IgD-negative memory B cell (primary cell): Measurements from ENCODE around the gene KCNIP4. TPM values are rescaled to one million over a fixed set of nuclear protein-coding genes. Genes with fewer than 3 reads are reported as not detected.

ENCODE experiments used
- H3K27ac Mint-ChIP-seq, 3 donors: one replicate each; pipeline ENCODE4 v1.8.0; 2020 to 2022; ENCODE audit warnings: mild to moderate bottlenecking in 3 of 3, mixed read lengths in 3 of 3, moderate library complexity in 1 of 3
- H3K27me3 Mint-ChIP-seq: one replicate; pipeline ENCODE4 v1.8.0; 2021; ENCODE audit warnings: mixed read lengths
- H3K36me3 Mint-ChIP-seq: one replicate; pipeline ENCODE4 v1.8.0; 2020; ENCODE audit warnings: mild to moderate bottlenecking, mixed read lengths
- H3K4me1 Mint-ChIP-seq, 3 donors: one replicate each; pipeline ENCODE4 v1.8.0; 2020 to 2022; ENCODE audit warnings: mixed read lengths in 3 of 3, mild to moderate bottlenecking in 1 of 3
- H3K4me3 Mint-ChIP-seq, 4 donors: one replicate each; pipeline ENCODE4 v1.8.0; 2020 to 2022; ENCODE audit warnings: mild to moderate bottlenecking in 4 of 4, mixed read lengths in 4 of 4, moderate library complexity in 3 of 4
- H3K9me3 Mint-ChIP-seq, 3 donors: one replicate each; pipeline ENCODE4 v1.8.0; 2020 to 2021; ENCODE audit warnings: mixed read lengths in 3 of 3, mild to moderate bottlenecking in 1 of 3
- polyA plus RNA-seq: library from polyadenylated mRNA; unstranded; fragments of 300-500 nt; fragmentation: Illumina TruSeq; gene quantifications from one replicate; pipeline ENCODE4 v1.2.3, GENCODE V29; 2021

KCNIP4 gene
- polyA plus RNA-seq, 1 donor from 2014 or later, result 0.10 TPM

DNA sequence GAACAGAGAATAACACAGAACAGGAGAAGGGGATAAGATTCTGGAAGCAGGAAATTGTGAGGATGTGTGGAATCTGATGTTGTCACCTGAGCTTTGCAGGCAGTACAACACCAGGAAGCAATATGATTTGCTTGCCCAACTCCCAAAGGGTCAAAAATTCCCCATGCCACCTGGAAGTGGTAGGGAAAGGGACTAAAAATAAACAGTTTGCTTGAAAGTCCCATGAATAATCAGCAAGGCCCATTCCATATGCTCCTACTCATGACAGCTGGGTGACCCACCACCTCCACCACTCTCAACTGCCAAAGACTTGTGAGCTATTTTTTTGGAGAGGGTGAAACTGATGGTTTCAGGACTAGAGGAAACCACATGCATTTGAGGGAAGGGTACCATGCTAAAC is 168.4 kb downstream of the KCNIP4 start:
- Mint-ChIP-seq H3K27me3 (no peaks in the 10 kb centered on the region), H3K4me1 (no peaks in the 10 kb centered on the region), H3K9me3 (peaks cover 0 to 9% (median 6%) of the 10 kb centered on the region in 3 donors), H3K27ac (no peak overlapping the region), H3K36me3 (no peaks in the 10 kb centered on the region), H3K4me3 (no peak overlapping the region)

DNA sequence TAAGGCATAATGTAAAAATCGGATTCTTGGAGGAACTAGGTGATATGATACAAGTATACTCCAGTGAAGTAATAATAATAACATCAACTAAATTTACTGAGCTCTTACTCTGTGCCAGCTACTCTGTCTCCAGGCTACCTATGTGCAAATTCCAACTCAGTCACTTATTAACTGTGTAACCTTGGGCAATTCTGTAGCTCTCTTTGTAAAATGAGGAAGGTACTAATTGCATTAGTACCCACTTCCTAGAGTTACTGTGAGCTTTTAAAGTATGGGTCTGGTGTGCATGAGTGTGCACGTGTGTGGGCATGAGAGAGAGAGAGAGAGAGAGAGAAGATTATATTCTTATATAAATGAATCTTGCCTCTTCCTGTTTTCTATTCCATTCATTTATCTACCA is 169.9 kb downstream of the KCNIP4 start:
- Mint-ChIP-seq H3K9me3 (peaks cover 0 to 9% (median 6%) of the 10 kb centered on the region in 3 donors), H3K4me1 (no peaks in the 10 kb centered on the region), H3K36me3 (no peaks in the 10 kb centered on the region)

DNA sequence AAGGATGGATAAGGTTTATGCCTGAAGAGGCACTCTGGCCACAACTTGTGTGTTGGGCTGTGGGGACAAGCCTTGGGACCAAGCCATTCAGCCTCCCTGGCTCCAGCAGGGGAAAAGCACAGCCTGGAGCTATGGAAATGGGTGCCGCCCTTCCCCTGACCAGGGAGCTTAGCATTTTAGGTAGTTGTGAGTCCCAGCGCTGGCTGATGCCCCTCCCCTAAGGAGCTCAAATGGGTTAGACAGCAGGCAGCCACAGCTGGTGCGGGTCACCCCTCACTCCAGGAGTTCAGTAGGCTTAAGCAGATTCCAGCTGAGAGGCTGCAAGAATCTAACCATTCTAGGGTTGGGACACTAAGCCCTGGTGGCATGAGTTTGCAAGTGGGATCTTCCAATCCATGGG is 172.9 kb downstream of the KCNIP4 start:
- Mint-ChIP-seq H3K9me3 (peaks cover 0 to 13% (median 6%) of the 10 kb centered on the region in 3 donors), H3K4me3 (no peak overlapping the region), H3K27ac (no peak overlapping the region), H3K36me3 (no peaks in the 10 kb centered on the region), H3K27me3 (no peaks in the 10 kb centered on the region), H3K4me1 (no peaks in the 10 kb centered on the region)

More for the DNA sequence above, 169.9 kb downstream of the KCNIP4 start:
- no peaks in the 10 kb centered on the region for H3K27me3 Mint-ChIP-seq
- no peak overlapping the region for H3K27ac Mint-ChIP-seq
- H3K4me3 Mint-ChIP-seq, result no peak overlapping the region

DNA sequence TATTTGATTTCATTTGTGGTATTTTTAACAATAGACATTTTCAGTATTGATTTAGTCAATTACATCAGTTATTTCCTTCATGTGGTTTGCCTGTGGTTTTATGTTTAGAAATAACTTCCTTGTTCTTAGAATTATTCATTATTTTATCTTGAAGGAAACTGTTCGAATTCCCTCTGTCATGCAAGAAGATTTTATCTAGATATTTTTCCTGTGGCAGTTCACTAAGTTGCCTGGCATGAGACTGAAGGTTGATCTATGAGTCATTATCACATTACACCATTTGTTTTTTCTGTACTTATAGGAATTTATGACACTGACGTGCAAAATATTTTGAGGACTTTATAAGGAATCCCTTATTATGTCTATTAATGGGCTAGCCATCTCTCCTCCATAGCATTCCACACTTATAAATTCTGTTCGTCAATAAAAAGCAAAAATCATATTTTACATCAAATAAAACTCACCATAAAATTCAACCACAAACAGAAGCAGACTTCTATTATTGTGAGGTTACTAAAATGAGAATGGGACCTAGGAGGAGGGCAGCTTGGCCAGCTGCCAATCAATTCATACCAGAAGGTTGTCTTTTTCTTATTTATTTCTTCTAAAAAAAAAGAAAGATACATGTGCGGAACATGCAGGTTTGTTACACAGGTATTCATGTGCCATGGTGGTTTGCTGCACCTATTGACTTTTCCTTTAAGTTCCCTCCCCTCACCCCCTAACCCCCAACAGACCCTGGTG is 179.0 kb downstream of the KCNIP4 start:
- Mint-ChIP-seq H3K27me3 (no peaks in the 10 kb centered on the region), H3K4me3 (no peak overlapping the region), H3K9me3 (peaks cover 0 to 9% (median 0%) of the 10 kb centered on the region in 3 donors), H3K27ac (no peak overlapping the region), H3K36me3 (no peaks in the 10 kb centered on the region), H3K4me1 (no peaks in the 10 kb centered on the region)

DNA sequence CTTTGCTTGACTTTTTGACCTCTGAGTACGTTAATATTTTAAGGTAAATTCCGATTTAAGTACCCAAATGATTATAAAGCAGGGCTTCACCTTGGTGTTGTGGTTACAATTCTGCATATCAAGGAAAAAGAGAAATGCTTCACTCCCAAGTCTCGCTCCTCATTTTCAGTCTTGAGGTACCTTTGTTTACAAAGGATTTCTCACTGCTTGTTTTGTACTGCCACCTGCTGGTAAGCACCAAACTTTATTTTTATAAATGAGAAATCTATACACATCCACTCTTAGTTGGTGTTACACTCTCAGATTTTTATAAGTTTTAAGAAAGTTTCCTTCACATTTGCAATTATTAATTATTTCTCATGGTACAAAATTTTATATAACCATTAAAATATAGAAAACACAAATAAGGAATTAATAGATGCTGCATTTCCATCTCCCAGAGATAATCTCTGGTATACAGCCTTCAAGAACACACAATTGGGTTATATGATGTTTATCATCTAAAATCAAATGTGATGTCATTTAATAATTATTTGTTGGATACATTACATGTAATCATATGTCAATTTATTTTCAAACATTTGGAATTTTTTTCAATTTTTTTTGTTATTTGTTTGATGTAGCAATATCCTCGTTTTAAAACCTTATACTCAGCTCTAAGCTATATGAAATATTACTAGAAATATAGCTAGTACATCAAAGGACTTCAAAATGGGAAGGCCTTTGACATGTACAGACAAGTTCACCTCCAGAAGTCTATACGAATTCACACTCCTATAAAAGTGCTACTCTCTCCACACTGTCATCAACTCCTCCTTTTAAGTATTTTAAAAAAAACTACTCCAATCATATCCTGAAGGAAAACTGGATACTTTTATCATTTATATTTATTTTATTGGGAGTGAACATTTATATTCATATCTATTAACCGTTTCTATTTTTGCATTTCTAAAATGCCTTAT is 179.9 kb downstream of the KCNIP4 start:
- peaks cover 0 to 9% (median 3%) of the 10 kb centered on the region in 3 donors for H3K9me3 Mint-ChIP-seq
- H3K36me3 Mint-ChIP-seq, result no peaks in the 10 kb centered on the region
- H3K27ac Mint-ChIP-seq, result no peak overlapping the region
- no peak overlapping the region for H3K4me3 Mint-ChIP-seq
- H3K27me3 Mint-ChIP-seq, result no peaks in the 10 kb centered on the region
- no peaks in the 10 kb centered on the region for H3K4me1 Mint-ChIP-seq

GRCh38 chr4:21765810-21766407 is 182.7 kb downstream of the KCNIP4 start:
- Mint-ChIP-seq H3K4me1 (no peaks in the 10 kb centered on the region), H3K4me3 (no peak overlapping the region), H3K9me3 (peaks cover 0 to 3% (median 0%) of the 10 kb centered on the region in 3 donors), H3K36me3 (no peaks in the 10 kb centered on the region), H3K27ac (no peak overlapping the region), H3K27me3 (no peaks in the 10 kb centered on the region)

GRCh38 chr4:21763855-21764254 is 184.7 kb downstream of the KCNIP4 start:
- Mint-ChIP-seq H3K27ac (no peak overlapping the region), H3K36me3 (no peaks in the 10 kb centered on the region), H3K27me3 (no peaks in the 10 kb centered on the region), H3K9me3 (peaks cover 0 to 3% (median 3%) of the 10 kb centered on the region in 3 donors), H3K4me3 (no peak overlapping the region), H3K4me1 (no peaks in the 10 kb centered on the region)

GRCh38 chr4:21757248-21757647 is 191.3 kb downstream of the KCNIP4 start:
- no peaks in the 10 kb centered on the region for H3K36me3 Mint-ChIP-seq
- no peaks in the 10 kb centered on the region for H3K27me3 Mint-ChIP-seq
- H3K4me1 Mint-ChIP-seq, result no peaks in the 10 kb centered on the region
- no peak overlapping the region for H3K27ac Mint-ChIP-seq
- no peak overlapping the region for H3K4me3 Mint-ChIP-seq
- H3K9me3 Mint-ChIP-seq, result peaks cover 0 to 3% (median 2%) of the 10 kb centered on the region in 3 donors

DNA sequence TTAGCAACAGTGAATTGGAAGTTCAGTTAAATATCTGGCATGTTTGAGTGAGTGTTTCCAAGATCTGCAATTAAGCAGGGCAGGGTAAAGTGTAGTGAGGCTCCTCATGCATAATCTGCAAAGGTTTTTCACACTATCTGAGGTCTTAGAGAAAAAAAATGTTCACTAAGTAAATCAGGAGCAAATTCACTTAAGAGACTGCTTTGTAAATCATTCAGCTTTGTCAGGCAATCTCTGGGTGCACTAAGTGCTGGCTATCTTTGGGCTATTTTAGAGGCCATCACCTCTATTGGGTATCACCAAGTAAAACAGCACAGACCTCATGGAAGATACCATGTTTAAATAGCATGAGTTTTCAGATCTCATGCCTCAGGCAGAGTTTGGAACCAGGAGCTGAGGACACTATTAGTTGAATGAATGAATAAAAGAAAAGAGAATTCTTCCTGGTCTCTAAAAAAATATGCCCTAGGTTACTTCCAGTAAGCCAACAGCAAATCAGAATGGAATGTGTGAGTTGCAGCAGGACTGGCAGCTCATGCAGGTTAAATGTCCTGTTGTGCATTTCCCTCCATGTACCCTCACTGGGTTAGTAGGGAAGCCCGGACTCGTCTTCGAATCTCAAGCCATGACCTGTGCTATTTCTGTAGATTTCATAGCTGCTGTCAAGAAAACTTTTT is 195.3 kb downstream of the KCNIP4 start:
- Mint-ChIP-seq H3K36me3 (no peaks in the 10 kb centered on the region), H3K27ac (no peak overlapping the region), H3K4me1 (no peaks in the 10 kb centered on the region), H3K4me3 (no peak overlapping the region), H3K9me3 (peaks cover 0 to 7% (median 2%) of the 10 kb centered on the region in 3 donors), H3K27me3 (no peaks in the 10 kb centered on the region)

DNA sequence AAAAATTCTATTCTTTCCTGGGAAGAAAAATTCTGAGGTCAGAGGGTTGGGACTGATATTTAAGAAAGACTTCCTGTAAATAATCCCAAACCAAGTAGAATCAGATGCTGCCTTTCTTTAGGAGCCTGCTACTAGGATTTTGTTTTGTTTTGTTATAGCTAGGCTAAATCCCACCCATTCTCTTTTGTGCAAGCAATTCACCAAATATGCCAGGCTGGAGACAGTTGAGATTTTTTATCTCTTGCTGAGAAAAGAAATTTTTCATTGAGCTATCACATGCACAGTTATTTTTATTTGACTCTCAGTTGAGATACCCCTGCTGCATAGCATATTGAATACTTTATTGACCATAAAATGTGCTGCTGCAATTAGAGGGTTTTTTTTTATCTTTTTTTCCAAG is 196.0 kb downstream of the KCNIP4 start:
- H3K27me3 Mint-ChIP-seq, result no peaks in the 10 kb centered on the region
- no peak overlapping the region for H3K4me3 Mint-ChIP-seq
- no peaks in the 10 kb centered on the region for H3K4me1 Mint-ChIP-seq
- no peaks in the 10 kb centered on the region for H3K36me3 Mint-ChIP-seq
- H3K27ac Mint-ChIP-seq, result no peak overlapping the region
- peaks cover 0 to 7% (median 2%) of the 10 kb centered on the region in 3 donors for H3K9me3 Mint-ChIP-seq

DNA sequence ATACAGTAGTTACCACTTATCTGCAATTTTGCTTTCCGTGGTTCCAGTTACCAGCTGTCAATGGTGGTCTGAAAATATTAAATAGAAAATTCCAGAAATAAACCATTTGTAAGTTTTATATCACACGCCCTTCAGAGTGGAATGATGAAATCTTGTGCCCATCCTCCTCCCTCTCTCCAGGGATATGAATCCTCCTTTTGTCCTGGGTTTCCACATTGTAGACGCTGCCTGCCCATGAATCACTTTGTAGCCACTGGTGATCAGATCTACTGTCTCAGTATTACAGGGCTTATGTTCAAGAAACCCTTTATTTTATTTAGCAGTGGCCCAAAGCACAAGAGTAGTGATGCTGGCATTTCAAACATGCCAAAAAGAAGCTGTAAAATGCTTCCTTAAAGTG is 198.6 kb downstream of the KCNIP4 start:
- peaks cover 0 to 9% (median 2%) of the 10 kb centered on the region in 3 donors for H3K9me3 Mint-ChIP-seq
- H3K4me1 Mint-ChIP-seq, result no peaks in the 10 kb centered on the region
- H3K27ac Mint-ChIP-seq, result no peak overlapping the region
- no peak overlapping the region for H3K4me3 Mint-ChIP-seq
- no peaks in the 10 kb centered on the region for H3K36me3 Mint-ChIP-seq
- H3K27me3 Mint-ChIP-seq, result no peaks in the 10 kb centered on the region

DNA sequence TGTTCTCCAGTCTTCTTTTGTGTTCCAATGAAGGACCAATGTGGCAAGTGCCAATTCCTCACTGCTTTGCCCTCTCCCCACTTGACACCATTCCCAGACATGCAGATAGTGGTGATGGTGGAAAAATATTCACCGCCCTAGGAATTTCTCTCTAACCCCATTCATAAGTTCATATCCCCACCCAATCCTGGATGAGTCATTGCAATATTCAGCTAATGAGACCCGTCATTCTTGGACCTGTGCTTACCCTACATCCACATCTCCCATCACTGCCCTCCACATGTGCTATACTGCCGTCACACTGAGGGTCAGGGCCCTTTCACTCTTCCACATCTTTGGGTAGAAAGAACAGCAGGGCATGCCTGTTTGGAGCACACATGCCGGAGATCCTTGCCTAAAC is 199.2 kb downstream of the KCNIP4 start:
- peaks cover 0 to 9% (median 2%) of the 10 kb centered on the region in 3 donors for H3K9me3 Mint-ChIP-seq
- H3K4me3 Mint-ChIP-seq, result no peak overlapping the region
- no peaks in the 10 kb centered on the region for H3K36me3 Mint-ChIP-seq
- H3K4me1 Mint-ChIP-seq, result no peaks in the 10 kb centered on the region
- no peak overlapping the region for H3K27ac Mint-ChIP-seq
- no peaks in the 10 kb centered on the region for H3K27me3 Mint-ChIP-seq

DNA sequence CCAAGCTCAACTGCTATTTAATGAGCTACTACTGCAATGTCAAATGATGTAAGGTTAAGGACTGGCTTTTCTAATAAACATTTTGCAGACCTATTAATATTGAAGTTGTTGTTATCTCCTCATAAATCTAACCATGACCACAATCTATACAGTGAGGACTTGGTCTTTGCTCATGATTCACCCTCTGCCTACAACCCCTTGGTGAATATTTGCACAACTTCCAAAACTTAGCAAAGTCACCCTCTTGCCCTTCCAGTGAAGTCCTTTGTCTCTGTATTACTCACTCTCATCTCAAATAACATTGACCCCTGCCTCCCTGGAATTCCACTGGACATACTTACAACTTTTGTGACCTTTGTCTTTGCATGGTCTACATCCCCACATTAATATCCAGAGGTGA is 204.5 kb downstream of the KCNIP4 start:
- Mint-ChIP-seq H3K27ac (no peak overlapping the region), H3K4me1 (no peaks in the 10 kb centered on the region), H3K27me3 (no peaks in the 10 kb centered on the region), H3K4me3 (no peak overlapping the region), H3K36me3 (no peaks in the 10 kb centered on the region), H3K9me3 (peaks cover 0 to 7% (median 2%) of the 10 kb centered on the region in 3 donors)

GRCh38 chr4:21742326-21742725 is 206.2 kb downstream of the KCNIP4 start:
- no peaks in the 10 kb centered on the region for H3K4me1 Mint-ChIP-seq
- no peak overlapping the region for H3K27ac Mint-ChIP-seq
- no peaks in the 10 kb centered on the region for H3K36me3 Mint-ChIP-seq
- H3K27me3 Mint-ChIP-seq, result no peaks in the 10 kb centered on the region
- no peak overlapping the region for H3K4me3 Mint-ChIP-seq
- peaks cover 0 to 7% (median 2%) of the 10 kb centered on the region in 3 donors for H3K9me3 Mint-ChIP-seq
